ENCODE data around the gene PPP2R3B.
"Not testable (repeated sequence)": the region's sequence is repeated elsewhere in the genome, so short reads cannot be mapped to it uniquely, and the experiment has no call there.

PPP2R3B gene

GRCh38 chrX:386768-387575 is at the start of gene PPP2R3B:
PPP2R3B (minus strand) TSS chrX:386907; CDS start chrX:386691, 216 bp downstream.
- DNase-seq (ENCODE audit: low read depth in 3 of 3, low spot score in 1 of 3), result peak; percentile 97 to 100 (median 99)

- no peak for DNase-seq (ENCODE audit: low read depth in 3 of 3, low spot score in 1 of 3)
Measured at GRCh38 chrX:435536-436122, 48.9 kb upstream of the PPP2R3B start.

DNA sequence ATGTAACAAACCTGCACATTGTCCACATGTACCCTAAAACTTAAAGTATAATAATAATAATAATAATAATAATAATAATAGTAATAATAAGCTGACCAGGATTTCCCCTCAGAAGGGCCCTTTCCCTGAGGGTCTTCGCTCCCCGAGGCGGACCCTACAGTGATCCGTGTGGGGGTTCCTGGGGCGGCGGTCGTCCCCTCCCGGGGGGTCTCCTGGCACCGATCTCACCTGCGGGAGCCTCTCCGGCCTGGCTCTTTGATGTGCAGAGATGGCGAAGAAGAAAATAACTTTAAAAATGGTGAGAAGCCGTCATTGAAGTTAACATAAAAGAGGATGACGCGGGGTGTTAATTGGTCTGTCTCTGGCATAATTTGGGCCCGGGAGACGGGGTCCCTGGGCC is 48.2 kb upstream of the PPP2R3B start:
- no peak for DNase-seq (ENCODE audit: low read depth in 3 of 3, low spot score in 1 of 3)

DNA sequence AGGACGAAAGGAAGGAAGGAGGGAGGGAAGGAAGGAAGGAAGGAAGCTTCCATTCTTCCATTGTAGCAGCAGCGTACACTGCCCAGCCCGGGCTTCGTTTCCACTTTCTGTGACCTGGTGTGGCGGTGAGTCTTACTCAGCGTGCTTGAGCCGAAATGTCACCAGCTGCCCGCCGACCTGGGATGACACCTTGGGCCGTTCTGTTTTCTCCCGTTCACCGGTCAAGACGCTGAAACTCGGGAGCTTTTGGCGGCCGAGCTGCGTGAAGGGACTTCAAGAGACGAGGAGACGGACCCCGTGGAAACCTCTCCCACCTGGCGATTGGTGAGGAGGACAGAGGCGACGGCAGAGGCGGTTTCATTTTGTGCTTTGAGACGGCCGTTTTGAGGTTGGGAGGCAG is 47.1 kb upstream of the PPP2R3B start:
- DNase-seq (ENCODE audit: low read depth in 3 of 3, low spot score in 1 of 3), result no peak

- not testable (repeated sequence) for DNase-seq (ENCODE audit: low read depth in 3 of 3, low spot score in 1 of 3)
Measured at GRCh38 chrX:432666-433065, 46.0 kb upstream of the PPP2R3B start.

GRCh38 chrX:431492-432111 is 44.9 kb upstream of the PPP2R3B start:
- DNase-seq (ENCODE audit: low read depth in 3 of 3, low spot score in 1 of 3), result no peak

- DNase-seq (ENCODE audit: low read depth in 3 of 3, low spot score in 1 of 3), result no peak
Measured at GRCh38 chrX:431056-431455, 44.3 kb upstream of the PPP2R3B start.

DNA sequence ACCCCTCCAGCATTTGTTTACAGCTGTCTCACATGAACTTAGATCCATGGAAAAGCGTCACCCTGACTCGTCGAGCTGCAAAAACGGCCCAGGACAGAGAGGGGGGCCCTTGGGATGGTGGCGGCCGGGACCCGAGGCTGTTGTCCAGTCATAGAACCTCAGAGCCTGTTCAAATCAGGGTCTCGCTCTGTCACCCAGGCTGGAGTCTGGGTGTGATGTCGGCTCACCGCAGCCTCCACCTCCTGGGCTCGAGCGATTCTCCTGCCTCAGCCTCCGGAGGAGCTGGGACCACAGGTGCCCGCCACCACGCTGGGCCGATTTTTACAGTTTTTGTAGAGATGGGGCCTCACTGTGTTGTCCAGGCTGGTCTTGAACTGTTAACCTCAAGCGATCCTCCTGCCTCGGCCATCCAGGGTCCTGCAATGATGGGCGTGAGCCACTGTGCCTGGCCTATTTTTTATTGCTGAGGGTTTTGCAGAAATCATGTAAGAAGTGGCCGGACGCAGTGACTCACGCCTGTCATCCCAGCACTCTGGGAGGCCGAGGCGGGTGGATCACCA is 42.6 kb upstream of the PPP2R3B start:
- no peak for DNase-seq (ENCODE audit: low read depth in 3 of 3, low spot score in 1 of 3)

GRCh38 chrX:427812-428725 is 41.4 kb upstream of the PPP2R3B start:
- DNase-seq (ENCODE audit: low read depth in 3 of 3, low spot score in 1 of 3), result peak in 1 of 3 donors; percentile 4

GRCh38 chrX:426881-427280 is 40.2 kb upstream of the PPP2R3B start:
- DNase-seq (ENCODE audit: low read depth in 3 of 3, low spot score in 1 of 3), result no peak

DNA sequence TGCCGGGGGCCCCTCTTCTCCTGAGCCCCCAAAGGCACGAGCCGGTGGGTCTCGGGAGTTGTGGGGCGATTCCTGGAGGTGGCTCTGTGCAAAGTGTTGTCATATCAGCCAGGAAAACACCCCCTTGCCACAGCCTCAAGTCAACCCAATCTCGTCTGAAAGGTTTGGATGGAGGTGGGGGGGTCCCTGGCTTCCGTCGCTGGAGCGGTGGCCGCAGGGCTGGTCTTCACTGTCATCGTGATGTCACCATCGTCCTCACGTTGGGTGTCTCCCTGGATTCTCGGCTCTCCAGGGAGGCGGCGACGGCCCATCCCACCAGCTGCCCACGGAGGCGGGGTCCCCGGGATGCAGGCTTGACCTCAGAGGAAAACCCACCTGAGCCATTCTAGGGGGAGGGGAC is 38.3 kb upstream of the PPP2R3B start:
- no peak for DNase-seq (ENCODE audit: low read depth in 3 of 3, low spot score in 1 of 3)

DNA sequence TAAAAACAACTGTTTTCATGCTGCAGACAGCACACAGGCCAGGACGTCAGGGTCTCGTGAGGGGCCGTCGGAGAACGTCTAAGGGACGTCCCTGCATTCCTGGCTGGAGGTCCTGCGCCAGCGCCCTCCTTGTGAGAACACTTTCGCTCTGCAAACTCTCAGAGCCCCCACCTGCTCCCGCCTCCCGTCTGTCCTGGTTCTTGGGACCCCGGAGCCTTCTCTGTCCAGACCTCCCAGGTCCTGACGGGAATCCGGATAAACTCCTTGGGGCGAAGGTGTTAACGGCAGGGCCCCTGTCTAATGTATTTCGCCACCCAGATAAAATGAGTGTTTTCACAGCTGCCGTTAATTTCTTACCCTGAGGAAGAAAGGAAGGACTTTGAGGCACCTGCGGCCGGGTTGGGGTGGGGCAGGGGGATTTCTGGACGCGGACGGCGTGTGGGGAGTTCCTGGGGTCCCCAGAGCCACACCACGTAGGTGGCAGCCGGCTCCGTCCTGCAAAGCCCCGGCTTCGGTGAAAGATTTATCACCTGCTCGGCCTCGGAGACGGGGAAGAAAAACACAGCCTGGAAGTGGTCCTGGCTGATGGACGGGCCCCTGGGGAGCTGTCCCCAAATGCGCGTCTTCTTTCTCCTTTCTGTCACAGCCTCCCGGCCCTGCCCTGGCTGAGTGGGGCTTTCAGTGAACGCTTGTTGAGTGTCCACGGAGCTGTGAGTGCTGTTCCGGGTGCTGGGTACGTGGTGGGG is 35.1 kb upstream of the PPP2R3B start:
- DNase-seq (ENCODE audit: low read depth in 3 of 3, low spot score in 1 of 3), result no peak

- DNase-seq (ENCODE audit: low read depth in 3 of 3, low spot score in 1 of 3), result no peak
Measured at GRCh38 chrX:420496-421223, 34.0 kb upstream of the PPP2R3B start.

DNA sequence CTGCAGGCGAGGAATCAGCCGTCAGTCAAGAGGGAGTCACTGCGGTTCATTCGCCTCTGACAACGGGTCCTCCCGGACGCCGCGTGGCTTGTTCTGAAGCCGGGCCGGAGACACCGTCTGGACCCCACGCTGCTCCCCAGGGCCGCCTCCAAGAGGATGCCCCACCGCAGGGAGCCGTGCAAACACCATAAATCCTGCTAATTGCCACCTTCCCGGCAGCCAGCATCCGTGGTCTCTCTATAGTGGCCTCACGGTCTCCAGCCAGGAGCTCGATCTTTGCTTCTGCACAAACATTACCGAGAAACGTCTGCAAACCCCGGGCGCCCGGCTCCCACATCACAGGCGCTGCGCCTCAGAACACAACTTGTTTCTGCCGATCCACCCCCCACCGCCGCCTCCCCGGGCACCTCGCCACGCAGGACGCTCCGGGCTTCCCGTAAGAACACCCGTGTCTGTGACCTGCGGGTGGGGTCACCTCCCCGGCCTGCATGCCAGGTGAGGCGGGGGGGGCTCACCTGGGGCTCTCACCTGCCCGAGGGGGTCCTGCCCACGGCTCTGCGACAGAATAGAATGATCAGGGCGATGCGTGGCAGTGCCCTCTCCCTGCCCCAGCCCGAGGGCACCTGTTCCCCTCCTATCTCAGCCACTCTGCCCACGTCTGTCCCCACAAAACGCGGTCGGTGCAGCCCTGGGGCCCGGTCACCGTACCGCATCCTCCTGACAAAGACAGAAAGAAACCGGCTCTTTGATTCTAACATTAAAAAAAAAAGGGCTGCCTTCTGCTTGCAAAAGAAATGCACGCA is 32.4 kb upstream of the PPP2R3B start:
- DNase-seq (ENCODE audit: low read depth in 3 of 3, low spot score in 1 of 3), result no peak

DNA sequence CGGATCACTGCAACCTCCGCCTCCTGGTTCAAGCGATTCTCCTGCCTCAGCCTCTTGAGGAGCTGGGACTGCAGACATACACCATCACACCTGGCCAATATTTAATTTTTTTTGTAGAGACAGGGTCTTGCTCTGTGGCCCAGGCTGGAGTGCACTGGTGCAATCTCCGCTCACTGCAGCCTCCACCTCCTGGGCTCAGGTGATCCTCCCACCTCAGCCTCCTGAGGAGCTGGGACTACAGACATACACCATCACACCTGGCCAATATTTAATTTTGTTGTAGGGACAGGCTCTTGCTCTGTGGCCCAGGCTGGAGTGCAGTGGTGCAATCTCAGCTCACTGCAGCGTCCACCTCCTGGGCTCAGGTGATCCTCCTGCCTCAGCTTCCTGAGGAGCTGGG is 28.8 kb upstream of the PPP2R3B start:
- DNase-seq (ENCODE audit: low read depth in 3 of 3, low spot score in 1 of 3), result not testable (repeated sequence)

DNA sequence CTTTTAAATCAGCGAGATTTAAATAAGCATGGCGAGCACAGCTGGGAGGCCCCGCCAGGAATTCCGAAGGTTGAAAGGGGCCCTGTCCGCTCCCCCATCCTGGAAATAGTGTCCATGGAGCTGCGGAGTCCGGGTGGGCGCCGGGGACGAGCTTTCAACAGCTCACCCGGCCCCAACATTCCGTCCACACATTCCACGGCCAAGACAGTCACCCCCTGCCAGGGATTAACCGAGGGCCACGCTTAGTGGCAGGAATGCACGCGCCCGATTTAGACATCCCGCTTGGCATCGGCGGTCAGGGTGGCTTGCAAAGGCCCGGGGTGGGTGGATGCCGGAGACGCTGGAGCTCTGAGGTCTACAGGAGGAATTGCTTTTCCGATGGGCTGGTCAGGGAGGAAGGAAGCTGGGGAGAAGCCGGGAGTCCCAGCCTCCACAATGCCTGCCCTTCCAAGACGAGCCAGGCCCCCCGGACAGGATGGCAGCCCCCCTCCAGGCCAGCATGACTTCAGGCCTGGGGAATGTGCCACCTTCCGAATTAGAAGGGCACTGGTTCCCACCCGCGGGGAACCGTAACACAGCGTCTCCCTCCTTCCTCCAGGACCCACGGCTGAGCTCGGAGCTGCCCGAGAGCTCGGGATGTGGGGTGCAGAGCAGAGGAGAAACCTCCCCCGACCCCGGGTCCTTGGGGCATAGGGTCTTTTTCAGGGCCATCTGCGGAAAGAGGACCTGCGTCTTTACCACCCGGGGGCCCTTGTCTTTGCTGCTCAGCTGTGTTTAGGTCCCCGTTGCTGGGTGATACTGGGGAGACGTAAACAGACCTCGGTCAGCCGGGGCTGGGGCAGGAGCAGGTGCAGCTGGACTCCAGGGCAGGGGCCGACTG is 26.9 kb upstream of the PPP2R3B start:
- DNase-seq (ENCODE audit: low read depth in 3 of 3, low spot score in 1 of 3), result no peak

DNA sequence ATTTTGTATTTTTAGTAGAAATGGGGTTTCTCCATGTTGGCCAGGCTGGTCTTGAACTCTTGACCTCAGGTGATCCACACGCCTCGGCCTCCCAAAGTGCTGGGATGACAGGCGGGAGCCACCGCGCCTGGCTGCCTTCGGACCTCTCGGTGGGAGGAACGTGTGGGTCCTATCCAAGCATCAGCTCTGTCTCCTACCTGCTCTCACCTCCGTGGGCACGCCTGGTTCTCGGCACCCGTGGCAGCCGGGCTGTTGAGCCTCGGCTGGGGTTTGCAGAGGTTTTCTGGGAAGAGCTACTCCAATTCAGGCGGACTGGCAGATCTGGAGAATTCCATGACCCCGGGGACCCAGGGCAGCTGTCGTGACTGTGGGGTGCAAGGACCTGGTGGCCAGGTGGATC is 23.6 kb upstream of the PPP2R3B start:
- DNase-seq (ENCODE audit: low read depth in 3 of 3, low spot score in 1 of 3), result no peak

DNA sequence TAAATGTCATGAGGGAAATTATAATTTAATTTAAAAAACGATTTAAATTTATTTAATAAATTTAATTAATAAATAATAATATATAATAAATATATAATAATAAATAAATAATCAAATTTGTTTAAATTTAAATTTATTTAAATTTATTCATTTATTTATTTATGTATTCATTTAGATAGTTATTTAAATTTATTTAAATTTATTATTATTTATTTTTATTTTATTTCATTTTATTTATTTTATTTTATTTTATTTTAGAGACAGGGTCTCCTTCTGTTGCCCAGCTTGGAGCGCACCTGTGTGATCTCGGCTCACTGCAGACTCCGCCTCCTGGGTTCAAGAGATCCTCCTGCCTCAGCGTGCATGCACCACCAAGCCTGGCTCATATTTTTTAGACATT is 18.4 kb upstream of the PPP2R3B start:
- DNase-seq (ENCODE audit: low read depth in 3 of 3, low spot score in 1 of 3), result no peak

Data from stimulated activated CD4-positive, alpha-beta T cell treated with anti-CD3 and anti-CD28 coated beads, TNF-alpha, amount 100 ng/mL, for 1 hour (primary cell).